Endodermal cell (in vitro differentiated cells): ENCODE data around the gene RNF181. TPM values are rescaled to one million over a fixed set of nuclear protein-coding genes. Genes with fewer than 3 reads are reported as not detected.

ENCODE experiments used
- DNase-seq: peaks from one replicate; pipeline ENCODE4 v3.0.0-alpha.2; 2017
- H3K27ac ChIP-seq: 2 replicates; pipeline ENCODE4 v1.5.1; 2013; ENCODE audit warnings: mild to moderate bottlenecking, low read depth, low read length, moderate library complexity
- H3K27me3 ChIP-seq: 2 replicates; pipeline ENCODE4 v1.6.1; 2013; ENCODE audit warnings: mild to moderate bottlenecking, low read length, moderate library complexity; ENCODE audit not compliant: insufficient read depth, control insufficient read depth, poor library complexity, severe bottlenecking
- H3K36me3 ChIP-seq: 2 replicates; pipeline ENCODE4 v1.7.0; 2013; ENCODE audit warnings: mild to moderate bottlenecking, low read length, moderate library complexity; ENCODE audit not compliant: control insufficient read depth, insufficient read depth
- H3K4me1 ChIP-seq: one replicate; pipeline ENCODE4 v1.7.0; 2013; ENCODE audit warnings: low read length; ENCODE audit not compliant: control insufficient read depth, insufficient read depth
- H3K4me3 ChIP-seq: 2 replicates; pipeline ENCODE4 v1.5.1; 2013; ENCODE audit warnings: mild to moderate bottlenecking, low read length, moderate library complexity
- H3K9ac ChIP-seq: 2 replicates; pipeline ENCODE4 v1.6.1; 2013; ENCODE audit warnings: mild to moderate bottlenecking, low read length, moderate library complexity; ENCODE audit not compliant: poor library complexity, severe bottlenecking; ENCODE audit errors: extremely low read depth
- H3K9me3 ChIP-seq: 2 replicates; pipeline ENCODE4 v1.6.1; 2013; ENCODE audit warnings: mild to moderate bottlenecking, low read length, moderate library complexity; ENCODE audit not compliant: control insufficient read depth
- H3K27ac Mint-ChIP-seq: 2 replicates; pipeline ENCODE4 v1.8.0; 2020; ENCODE audit warnings: mixed read lengths
- H3K27me3 Mint-ChIP-seq: 2 replicates; pipeline ENCODE4 v1.8.0; 2021; ENCODE audit warnings: mild to moderate bottlenecking, mixed read lengths; ENCODE audit not compliant: insufficient read depth
- H3K36me3 Mint-ChIP-seq: 2 replicates; pipeline ENCODE4 v1.8.0; 2020; ENCODE audit warnings: low read depth, mixed read lengths
- H3K4me1 Mint-ChIP-seq: 2 replicates; pipeline ENCODE4 v1.8.0; 2020; ENCODE audit warnings: mixed read lengths
- H3K4me3 Mint-ChIP-seq: 2 replicates; pipeline ENCODE4 v1.8.0; 2020; ENCODE audit warnings: mild to moderate bottlenecking, moderate library complexity, mixed read lengths
- H3K9me3 Mint-ChIP-seq: 2 replicates; pipeline ENCODE4 v1.8.0; 2020; ENCODE audit warnings: mild to moderate bottlenecking, mixed read lengths
- CTCF ChIP-seq: fragments of 200-600 bp; sonication (generic); conservative IDR thresholded peaks from 2 replicates; pipeline ENCODE4 v1.5.0; 2021; ENCODE audit warnings: antibody characterized with exemption, mild to moderate bottlenecking
- WGBS, 2 experiments: methylation state at CpG; one replicate each; pipeline versions ENCODE4 v1.1.5 to v1.1.7; 2013; ENCODE audit warnings: missing lambda C conversion rate in 2 of 2, mixed read lengths in 1 of 2; ENCODE audit not compliant: insufficient coverage in 1 of 2, insufficient read length in 1 of 2; 5-methylcytosine and 5-hydroxymethylcytosine counted together
- total RNA-seq, 2 donors: library from RNA; stranded (reverse); fragmentation: NEBNext Ultra II Directional in 1 of 2; extraction: Animal tissue kit (Norgen Biotek cat#: 25700) in 1 of 2; gene quantifications; 2 replicates in 1 of 2; 3 replicates in 1 of 2; pipeline ENCODE4 v1.2.1, GENCODE V29; 2021

RNF181 gene
- total RNA-seq, 2 donors from 2014 or later = 113 to 118 TPM

DNA sequence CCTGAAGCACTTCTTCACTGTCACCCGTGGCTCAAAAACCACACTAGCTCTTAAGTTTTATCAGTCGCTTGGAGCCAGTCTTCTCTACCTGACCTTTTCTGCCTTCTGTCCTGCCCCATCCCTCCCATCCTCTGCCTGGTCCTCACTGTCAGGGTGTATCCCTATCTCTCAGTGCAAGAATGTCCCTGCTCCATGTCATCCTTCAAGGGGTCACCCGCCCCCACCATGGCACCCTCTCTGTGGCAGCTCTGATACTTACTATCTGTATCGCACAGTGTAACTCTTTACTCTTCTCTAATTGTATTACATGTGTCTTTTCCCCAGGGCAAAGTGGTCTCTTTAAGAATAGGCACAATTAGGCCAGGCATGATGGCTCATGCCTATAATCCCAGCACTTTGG, 6.9 kb upstream of the RNF181 start:
- WGBS, 2 experiments = 87 to 100% methylated on average over 2 to 4 of the region's 4 CpGs
- H3K27ac Mint-ChIP-seq = no peak overlapping the region

DNA sequence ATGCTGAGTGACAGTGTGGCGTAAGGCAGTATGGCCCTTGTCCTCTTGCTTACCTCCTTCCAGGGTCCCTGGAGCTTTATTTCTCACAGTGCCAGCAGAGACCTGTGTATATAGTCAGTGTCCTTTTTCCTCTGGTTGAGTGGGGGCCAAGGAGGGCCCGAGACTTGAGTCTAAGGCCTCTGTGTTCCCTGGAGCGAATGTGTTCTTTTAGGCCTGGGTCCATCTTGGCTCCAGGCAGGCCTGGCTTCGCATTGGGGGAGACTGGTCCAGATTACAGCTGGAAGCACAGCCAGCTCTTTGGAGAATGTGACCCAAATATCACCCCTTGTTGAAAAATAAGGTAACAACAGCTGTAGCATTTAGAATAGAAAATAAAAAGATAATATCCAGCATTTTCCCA, 6.4 kb upstream of the RNF181 start:
- H3K27me3 Mint-ChIP-seq = no peaks in the 10 kb centered on the region
- peaks cover 7% of the 10 kb centered on the region for H3K36me3 ChIP-seq
- H3K9me3 ChIP-seq = no peaks in the 10 kb centered on the region
- DNase-seq = no peak
- H3K27me3 ChIP-seq = no peaks in the 10 kb centered on the region
- H3K4me3 ChIP-seq = no peak overlapping the region
- H3K9ac ChIP-seq = no peak overlapping the region
- no peak overlapping the region for H3K27ac ChIP-seq
- H3K9me3 Mint-ChIP-seq = no peaks in the 10 kb centered on the region
- H3K4me1 ChIP-seq = peaks cover 3% of the 10 kb centered on the region
- TF ChIP-seq CTCF = no peak
- H3K4me1 Mint-ChIP-seq = peaks cover 23% of the 10 kb centered on the region
- no peaks in the 10 kb centered on the region for H3K36me3 Mint-ChIP-seq
- 90 to 96% methylated on average over 3 to 4 of the region's 4 CpGs for WGBS, 2 experiments
- H3K4me3 Mint-ChIP-seq = no peak overlapping the region
- H3K27ac Mint-ChIP-seq = no peak overlapping the region

More for the DNA sequence above, 6.9 kb upstream of the RNF181 start:
- Mint-ChIP-seq H3K4me1 (peaks cover 22% of the 10 kb centered on the region), H3K9me3 (no peaks in the 10 kb centered on the region), H3K36me3 (peaks cover 4% of the 10 kb centered on the region), H3K4me3 (no peak overlapping the region), H3K27me3 (peaks cover under 1% of the 10 kb centered on the region)
- H3K4me3 ChIP-seq = no peak overlapping the region
- DNase-seq = no peak
- H3K9me3 ChIP-seq = no peaks in the 10 kb centered on the region
- H3K27me3 ChIP-seq = no peaks in the 10 kb centered on the region
- no peak overlapping the region for H3K9ac ChIP-seq
- no peak for TF ChIP-seq CTCF
- peaks cover 3% of the 10 kb centered on the region for H3K4me1 ChIP-seq
- no peak overlapping the region for H3K27ac ChIP-seq
- H3K36me3 ChIP-seq = peaks cover 12% of the 10 kb centered on the region

- Mint-ChIP-seq H3K9me3 (no peaks in the 10 kb centered on the region), H3K27ac (peak overlapping the region; percentile 89), H3K36me3 (no peaks in the 10 kb centered on the region), H3K4me1 (peaks cover 25% of the 10 kb centered on the region), H3K27me3 (no peaks in the 10 kb centered on the region), H3K4me3 (no peak overlapping the region)
- no peak for DNase-seq
- no peak overlapping the region for H3K27ac ChIP-seq
- H3K4me1 ChIP-seq = peaks cover 3% of the 10 kb centered on the region
- 73 to 76% methylated on average over 6 to 7 of the region's 7 CpGs for WGBS, 2 experiments
- H3K27me3 ChIP-seq = no peaks in the 10 kb centered on the region
- no peaks in the 10 kb centered on the region for H3K9me3 ChIP-seq
- no peak overlapping the region for H3K4me3 ChIP-seq
- peaks cover 7% of the 10 kb centered on the region for H3K36me3 ChIP-seq
- TF ChIP-seq CTCF = no peak
- H3K9ac ChIP-seq = no peak overlapping the region
These were observed 5.4 kb upstream of the RNF181 start for GRCh38 chr2:85589982-85590791.
